ENCODE measurements around the gene TEX2. TPM values are rescaled to one million over a fixed set of nuclear protein-coding genes. Genes with fewer than 3 reads are reported as not detected.
A peak's percentile ranks its signal among the peaks of the same experiment; 100 is the strongest.
"Not testable (repeated sequence)": the region's sequence is repeated elsewhere in the genome, so short reads cannot be mapped to it uniquely, and the experiment has no call there.

The TEX2 gene
- total RNA-seq, 2 donors from 2014 or later = 8.4 to 8.7 TPM

DNA sequence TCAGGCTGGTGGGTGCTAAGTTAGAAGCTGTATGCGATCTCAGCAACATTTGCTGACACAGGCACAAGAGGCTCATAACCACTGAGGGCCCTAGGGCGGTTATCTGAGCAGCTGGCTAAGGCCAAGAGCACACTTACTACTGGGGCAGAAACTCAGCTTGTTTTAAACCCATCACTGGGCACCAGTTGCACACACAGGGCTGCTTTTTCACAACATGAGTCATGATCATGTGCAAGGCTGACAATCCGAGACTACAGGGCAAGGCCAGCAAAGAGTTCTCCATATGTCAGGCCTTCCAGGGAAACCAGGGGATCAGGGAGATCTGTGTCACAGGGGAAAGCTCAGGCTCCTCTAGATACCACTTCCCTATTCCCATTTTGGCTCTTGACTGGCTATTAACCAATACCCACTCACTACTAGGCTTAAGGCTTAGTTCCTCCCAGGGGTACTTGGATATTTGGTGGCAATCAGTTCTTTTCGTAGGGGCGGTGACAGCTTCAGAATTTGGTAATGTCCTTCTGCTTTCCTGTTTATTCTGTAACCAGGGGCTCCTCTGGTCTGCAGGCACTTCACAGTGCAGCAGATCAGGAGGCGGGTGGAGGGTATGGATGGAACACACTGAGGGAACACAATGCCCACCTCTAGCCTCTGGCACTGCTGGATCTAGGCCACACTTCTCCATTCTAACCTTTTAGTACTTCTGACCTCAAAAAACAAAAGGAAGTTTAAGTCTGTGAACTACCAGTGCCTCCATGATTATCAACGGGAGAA lies 88.2 kb downstream of the TEX2 start:
- Mint-ChIP-seq H3K36me3 (ENCODE audit: low read depth) (peaks cover 10% of the 10 kb centered on the region), H3K27me3 (no peaks in the 10 kb centered on the region)

DNA sequence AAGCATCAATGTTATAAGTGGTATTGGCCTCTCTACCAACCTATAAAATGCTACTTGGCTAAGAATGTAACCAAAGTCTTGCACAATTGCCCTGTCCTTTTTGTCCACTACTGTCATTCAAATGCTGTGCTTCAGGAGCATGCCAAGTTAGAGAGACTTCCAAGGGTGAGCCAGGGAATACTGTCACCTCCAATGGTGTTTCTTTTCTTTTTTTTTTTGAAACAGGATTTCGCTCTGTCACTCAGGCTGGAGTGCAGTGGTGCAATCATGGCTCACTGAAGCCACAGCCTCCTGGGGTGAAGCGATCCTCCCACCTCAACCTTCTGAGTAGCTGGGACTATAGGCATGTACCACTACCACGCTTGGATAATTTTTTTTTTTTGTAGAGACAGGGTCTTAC lies 89.4 kb downstream of the TEX2 start:
- H3K9me3 ChIP-seq (ENCODE audit: control insufficient read depth, low read length, poor library complexity, severe bottlenecking) = no peaks in the 10 kb centered on the region
- no peaks in the 10 kb centered on the region for H3K27me3 Mint-ChIP-seq
- no peak for DNase-seq
- no peak for ATAC-seq
- H3K36me3 Mint-ChIP-seq (ENCODE audit: low read depth) = peaks cover 11% of the 10 kb centered on the region
- no peaks in the 10 kb centered on the region for H3K4me1 Mint-ChIP-seq
- no peak overlapping the region for H3K27ac Mint-ChIP-seq
- H3K4me3 Mint-ChIP-seq = no peak overlapping the region

More for the DNA sequence above, 88.2 kb downstream of the TEX2 start:
- peak; percentile 32 for ATAC-seq
- H3K4me3 Mint-ChIP-seq = no peak overlapping the region
- H3K4me1 Mint-ChIP-seq = no peaks in the 10 kb centered on the region
- no peak for DNase-seq
- no peak overlapping the region for H3K27ac Mint-ChIP-seq
- H3K9me3 ChIP-seq (ENCODE audit: control insufficient read depth, low read length, poor library complexity, severe bottlenecking) = no peaks in the 10 kb centered on the region

GRCh38 chr17:64172510-64172909 lies 90.5 kb downstream of the TEX2 start:
- Mint-ChIP-seq H3K27ac (no peak overlapping the region), H3K4me1 (no peaks in the 10 kb centered on the region), H3K4me3 (no peak overlapping the region), H3K36me3 (ENCODE audit: low read depth) (peaks cover 11% of the 10 kb centered on the region), H3K27me3 (no peaks in the 10 kb centered on the region)
- DNase-seq (no peak), ATAC-seq (no peak)
- H3K9me3 ChIP-seq (ENCODE audit: control insufficient read depth, low read length, poor library complexity, severe bottlenecking) = no peaks in the 10 kb centered on the region

GRCh38 chr17:64171041-64171440 lies 92.0 kb downstream of the TEX2 start:
- H3K27me3 Mint-ChIP-seq = no peaks in the 10 kb centered on the region
- H3K36me3 Mint-ChIP-seq (ENCODE audit: low read depth) = peaks cover 14% of the 10 kb centered on the region
- H3K27ac Mint-ChIP-seq = no peak overlapping the region
- ATAC-seq (no peak), DNase-seq (no peak)
- no peaks in the 10 kb centered on the region for H3K4me1 Mint-ChIP-seq
- H3K4me3 Mint-ChIP-seq = no peak overlapping the region
- H3K9me3 ChIP-seq (ENCODE audit: control insufficient read depth, low read length, poor library complexity, severe bottlenecking) = no peaks in the 10 kb centered on the region

DNA sequence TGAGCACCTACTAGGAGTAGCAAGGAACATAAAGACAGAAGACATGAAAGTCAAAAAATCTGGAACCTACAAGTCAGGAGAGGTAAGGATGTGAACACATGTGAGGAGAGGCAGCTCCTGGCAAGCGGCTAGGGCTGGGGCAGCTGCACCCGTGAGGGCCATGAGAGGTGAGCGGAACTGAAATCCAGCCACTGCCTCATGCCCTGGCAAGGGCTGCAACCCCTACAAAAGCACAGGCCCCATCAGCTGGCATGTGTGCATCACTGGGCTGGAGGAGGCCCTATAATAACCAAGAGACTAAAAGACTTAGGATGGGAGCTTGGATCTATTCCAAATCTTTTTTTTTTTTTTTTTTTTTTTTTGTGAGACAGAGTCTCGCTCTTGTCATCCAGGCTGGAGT lies 92.8 kb downstream of the TEX2 start:
- ATAC-seq (no peak), DNase-seq (no peak)
- H3K36me3 Mint-ChIP-seq (ENCODE audit: low read depth) = peaks cover 14% of the 10 kb centered on the region
- no peaks in the 10 kb centered on the region for H3K9me3 ChIP-seq (ENCODE audit: control insufficient read depth, low read length, poor library complexity, severe bottlenecking)
- no peaks in the 10 kb centered on the region for H3K27me3 Mint-ChIP-seq
- no peak overlapping the region for H3K4me3 Mint-ChIP-seq
- H3K27ac Mint-ChIP-seq = no peak overlapping the region
- no peaks in the 10 kb centered on the region for H3K4me1 Mint-ChIP-seq

GRCh38 chr17:64167666-64168065 lies 95.4 kb downstream of the TEX2 start:
- H3K9me3 ChIP-seq (ENCODE audit: control insufficient read depth, low read length, poor library complexity, severe bottlenecking); H3K4me3 Mint-ChIP-seq; H3K27ac Mint-ChIP-seq; ATAC-seq; H3K4me1 Mint-ChIP-seq; DNase-seq; H3K27me3 Mint-ChIP-seq: not testable (repeated sequence)
- H3K36me3 Mint-ChIP-seq (ENCODE audit: low read depth) = peaks cover 14% of the 10 kb centered on the region

DNA sequence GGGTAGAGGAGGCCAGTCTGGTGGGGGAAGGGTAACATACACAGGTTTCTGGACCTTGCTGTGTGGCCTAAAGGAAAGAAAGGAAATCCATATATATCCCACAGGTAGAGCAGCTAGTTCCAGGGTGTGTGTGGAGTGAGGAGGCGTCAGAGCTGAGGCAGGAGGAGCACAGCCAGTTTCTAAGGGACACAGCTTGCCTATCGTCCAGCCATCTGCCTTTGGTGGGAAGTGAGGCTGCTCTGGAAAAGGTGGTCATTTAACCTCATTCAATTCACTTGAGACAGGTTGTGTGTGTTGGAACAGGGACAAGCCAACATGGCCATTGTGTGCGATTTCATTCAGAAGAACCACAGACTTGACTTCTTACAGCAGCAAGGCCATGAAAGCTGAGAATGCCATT lies 96.2 kb downstream of the TEX2 start:
- ATAC-seq = no peak
- no peak overlapping the region for H3K4me3 Mint-ChIP-seq
- peaks cover 14% of the 10 kb centered on the region for H3K36me3 Mint-ChIP-seq (ENCODE audit: low read depth)

DNA sequence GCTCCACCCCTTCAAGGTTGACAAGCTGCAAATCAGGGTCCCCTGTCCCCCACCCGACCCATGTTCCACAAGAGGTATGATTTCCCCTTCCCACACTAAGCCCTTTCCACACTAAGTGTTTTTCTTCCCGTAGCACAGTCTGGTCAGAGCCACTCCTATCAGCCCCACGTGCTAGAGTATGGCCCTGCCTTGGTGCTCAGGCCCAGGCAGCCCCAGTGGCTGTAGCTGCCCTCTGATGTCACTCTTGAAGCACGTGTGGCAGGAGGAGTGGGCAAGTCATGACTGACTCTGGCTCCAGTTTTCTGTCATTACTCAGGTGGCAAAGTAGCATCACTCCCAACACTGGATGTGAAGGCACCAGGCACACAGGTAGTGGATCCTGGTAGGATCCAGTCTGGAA lies 97.7 kb downstream of the TEX2 start:
- Mint-ChIP-seq H3K4me1 (peaks cover 5% of the 10 kb centered on the region), H3K36me3 (ENCODE audit: low read depth) (peaks cover 8% of the 10 kb centered on the region), H3K27me3 (no peaks in the 10 kb centered on the region), H3K27ac (no peak overlapping the region), H3K4me3 (no peak overlapping the region)
- DNase-seq (no peak), ATAC-seq (no peak)
- H3K9me3 ChIP-seq (ENCODE audit: control insufficient read depth, low read length, poor library complexity, severe bottlenecking) = no peaks in the 10 kb centered on the region

More for the DNA sequence above, 96.2 kb downstream of the TEX2 start:
- Mint-ChIP-seq H3K27me3 (no peaks in the 10 kb centered on the region), H3K4me1 (peaks cover 2% of the 10 kb centered on the region), H3K27ac (no peak overlapping the region)
- no peaks in the 10 kb centered on the region for H3K9me3 ChIP-seq (ENCODE audit: control insufficient read depth, low read length, poor library complexity, severe bottlenecking)
- DNase-seq = no peak

GRCh38 chr17:64164596-64165285 lies 98.3 kb downstream of the TEX2 start:
- no peak for DNase-seq
- H3K27me3 Mint-ChIP-seq = no peaks in the 10 kb centered on the region
- no peak overlapping the region for H3K27ac Mint-ChIP-seq
- no peaks in the 10 kb centered on the region for H3K9me3 ChIP-seq (ENCODE audit: control insufficient read depth, low read length, poor library complexity, severe bottlenecking)
- H3K4me1 Mint-ChIP-seq = peaks cover 5% of the 10 kb centered on the region
- ATAC-seq = no peak
- H3K36me3 Mint-ChIP-seq (ENCODE audit: low read depth) = peaks cover 4% of the 10 kb centered on the region
- H3K4me3 Mint-ChIP-seq = no peak overlapping the region

- no peaks in the 10 kb centered on the region for H3K9me3 ChIP-seq (ENCODE audit: control insufficient read depth, low read length, poor library complexity, severe bottlenecking)
- DNase-seq (no peak), ATAC-seq (no peak)
- peaks cover 5% of the 10 kb centered on the region for H3K4me1 Mint-ChIP-seq
- no peaks in the 10 kb centered on the region for H3K27me3 Mint-ChIP-seq
- no peak overlapping the region for H3K27ac Mint-ChIP-seq
- H3K4me3 Mint-ChIP-seq = no peak overlapping the region
- H3K36me3 Mint-ChIP-seq (ENCODE audit: low read depth) = peaks cover 4% of the 10 kb centered on the region
Measured at GRCh38 chr17:64163468-64163867, 99.6 kb downstream of the TEX2 start.

DNA sequence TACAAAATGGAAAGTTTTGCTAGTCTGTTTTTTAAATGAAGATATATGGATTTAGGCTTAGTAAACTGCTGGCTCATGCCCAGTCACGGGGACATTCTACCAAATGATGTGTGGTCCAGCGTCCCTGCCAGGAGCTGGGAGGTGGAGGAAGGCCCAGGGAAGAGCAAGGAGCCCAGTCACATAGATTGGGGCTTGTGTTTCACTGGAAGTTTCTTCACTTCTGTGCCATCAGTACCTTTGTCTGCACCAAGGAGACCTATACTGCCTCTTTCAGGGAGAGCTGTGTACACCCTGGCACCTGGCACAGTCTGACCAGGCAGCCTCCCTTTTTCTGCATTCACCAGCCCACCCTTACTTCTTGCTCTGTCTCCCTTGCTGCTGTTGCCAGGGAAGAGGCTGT lies 100.5 kb downstream of the TEX2 start:
- H3K4me3 Mint-ChIP-seq = no peak overlapping the region
- DNase-seq (no peak), ATAC-seq (no peak)
- no peaks in the 10 kb centered on the region for H3K9me3 ChIP-seq (ENCODE audit: control insufficient read depth, low read length, poor library complexity, severe bottlenecking)
- H3K36me3 Mint-ChIP-seq (ENCODE audit: low read depth) = peaks cover 4% of the 10 kb centered on the region
- no peak overlapping the region for H3K27ac Mint-ChIP-seq
- H3K4me1 Mint-ChIP-seq = peaks cover 5% of the 10 kb centered on the region
- no peaks in the 10 kb centered on the region for H3K27me3 Mint-ChIP-seq

DNA sequence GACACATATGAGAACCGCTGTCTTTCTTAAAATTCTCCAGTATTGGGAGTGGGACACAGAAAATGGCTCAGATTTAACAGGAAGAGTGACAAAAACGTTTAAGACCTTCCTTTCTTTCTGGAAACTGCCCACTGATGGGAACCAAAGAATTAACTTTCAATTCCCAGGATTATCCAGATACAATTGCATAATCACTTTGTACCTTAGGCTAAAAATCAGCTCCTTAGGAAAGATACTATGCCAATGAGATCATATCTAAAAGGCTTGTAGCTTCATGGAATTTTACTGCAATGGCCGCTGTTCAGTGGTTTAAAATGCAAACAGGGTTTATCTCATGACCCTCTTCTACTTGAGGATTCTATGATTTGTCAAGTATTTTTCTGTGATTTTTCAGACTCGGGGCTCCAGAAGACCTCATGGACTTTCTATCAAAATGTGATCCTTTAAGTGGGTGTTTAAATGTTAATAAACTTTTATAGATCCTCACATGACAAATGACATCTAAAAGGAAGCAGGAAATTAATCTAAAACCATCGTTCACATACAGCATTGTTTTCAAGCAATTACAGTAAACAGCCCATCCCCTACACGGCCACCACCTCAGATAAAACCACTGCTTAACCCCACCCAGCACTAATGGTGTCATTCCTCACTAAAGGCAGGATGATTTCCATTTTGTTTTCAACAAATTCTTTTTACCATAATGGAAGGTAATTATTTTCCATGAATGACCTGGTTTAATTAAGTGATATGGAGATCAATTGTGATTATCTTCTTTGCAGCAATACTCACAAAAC lies 101.5 kb downstream of the TEX2 start:
- H3K27ac Mint-ChIP-seq = no peak overlapping the region
- no peak for ATAC-seq

GRCh38 chr17:64160378-64160777 lies 102.7 kb downstream of the TEX2 start:
- no peak for ATAC-seq

More for the DNA sequence above, 101.5 kb downstream of the TEX2 start:
- peaks cover 1% of the 10 kb centered on the region for H3K36me3 Mint-ChIP-seq (ENCODE audit: low read depth)
- no peak overlapping the region for H3K4me3 Mint-ChIP-seq
- H3K9me3 ChIP-seq (ENCODE audit: control insufficient read depth, low read length, poor library complexity, severe bottlenecking) = no peaks in the 10 kb centered on the region
- H3K27me3 Mint-ChIP-seq = no peaks in the 10 kb centered on the region
- H3K4me1 Mint-ChIP-seq = peaks cover 5% of the 10 kb centered on the region
- DNase-seq = no peak

More at GRCh38 chr17:64160378-64160777, 102.7 kb downstream of the TEX2 start:
- no peak overlapping the region for H3K27ac Mint-ChIP-seq
- DNase-seq = no peak
- no peaks in the 10 kb centered on the region for H3K9me3 ChIP-seq (ENCODE audit: control insufficient read depth, low read length, poor library complexity, severe bottlenecking)
- H3K27me3 Mint-ChIP-seq = no peaks in the 10 kb centered on the region
- peaks cover 5% of the 10 kb centered on the region for H3K4me1 Mint-ChIP-seq
- H3K36me3 Mint-ChIP-seq (ENCODE audit: low read depth) = no peaks in the 10 kb centered on the region
- no peak overlapping the region for H3K4me3 Mint-ChIP-seq
